Hematopoietic multipotent progenitor cell treated with erythropoietin and hydrocortisone succinate and interleukin-3 and kit ligand, for 15 days (in vitro differentiated cells): ENCODE measurements around the gene IL26.
"Not testable (repeated sequence)": the region's sequence is repeated elsewhere in the genome, so short reads cannot be mapped to it uniquely, and the experiment has no call there.

ENCODE experiments used
- DNase-seq: peaks from one replicate; pipeline ENCODE4 v3.0.0-alpha.2; 2015; ENCODE audit warnings: low spot score

IL26 gene

GRCh38 chr12:68198507-68199086, 27.0 kb downstream of the IL26 start:
- no peak for DNase-seq

DNA sequence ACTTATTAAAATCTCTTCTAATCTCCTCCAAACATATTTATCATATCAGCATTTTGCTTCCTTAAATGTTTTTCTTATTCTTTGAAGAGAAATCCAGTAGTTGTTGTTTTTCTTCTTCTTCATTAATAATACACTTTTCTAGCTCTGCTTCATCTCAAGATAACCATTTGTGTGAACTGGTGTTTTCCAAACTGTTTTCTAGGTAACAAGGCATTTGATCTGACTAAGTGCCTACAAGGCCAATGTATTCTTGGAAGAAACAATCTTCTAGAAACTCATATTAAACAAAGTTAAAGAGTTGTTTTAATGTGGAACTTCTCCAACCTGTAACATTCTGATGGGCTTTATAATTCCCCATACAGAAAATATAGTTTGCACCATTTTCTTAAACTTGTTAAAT, 35.3 kb downstream of the IL26 start:
- no peak for DNase-seq

- no peak for DNase-seq
These were observed 35.8 kb downstream of the IL26 start for GRCh38 chr12:68189821-68190242.

- DNase-seq: no peak
These were observed 40.0 kb downstream of the IL26 start for GRCh38 chr12:68185598-68185997.

DNA sequence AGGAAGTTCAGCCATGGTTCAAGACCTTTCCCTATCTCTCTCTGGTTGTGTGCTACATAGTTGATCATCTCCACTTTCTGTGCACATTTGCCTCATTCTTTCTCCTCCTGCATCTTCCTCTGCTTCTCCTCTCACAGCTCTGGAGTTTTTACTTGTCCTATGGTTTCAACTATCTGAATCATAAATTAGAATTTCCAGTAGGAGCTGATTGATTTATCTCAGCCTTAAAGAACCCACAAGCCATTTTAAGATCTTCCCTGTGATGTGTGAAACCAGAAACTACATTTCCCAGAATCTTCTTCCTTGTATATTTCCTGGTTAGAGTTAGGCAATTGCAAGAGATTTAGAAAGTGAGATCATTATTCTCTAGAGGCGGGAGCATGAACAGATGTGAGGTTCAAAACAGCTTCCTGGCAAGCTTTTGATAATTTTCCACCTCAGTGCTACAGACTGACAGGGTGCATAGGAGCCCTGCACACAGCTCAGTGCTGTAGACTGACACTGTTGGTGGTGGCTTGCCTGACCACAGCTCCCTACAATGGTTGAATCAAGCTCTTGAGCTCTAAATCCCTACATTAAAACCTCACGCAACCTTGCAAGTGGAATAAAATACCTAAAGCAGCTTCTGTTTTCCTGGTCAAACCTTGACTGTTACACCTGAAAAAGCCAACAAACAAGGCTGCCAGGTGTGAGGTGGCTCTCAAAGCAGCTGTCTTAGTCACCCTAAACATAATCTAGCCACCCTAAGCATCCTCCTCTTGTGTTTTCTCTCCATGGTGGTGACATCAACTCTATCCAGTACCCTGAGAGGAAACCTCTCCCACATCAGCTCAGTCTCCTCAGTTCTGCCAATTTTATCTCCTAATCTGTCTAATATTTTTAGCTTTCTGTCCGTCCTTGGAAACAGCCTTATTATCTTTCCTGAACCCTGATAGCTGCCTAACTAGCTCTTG, 44.5 kb downstream of the IL26 start:
- no peak for DNase-seq

DNA sequence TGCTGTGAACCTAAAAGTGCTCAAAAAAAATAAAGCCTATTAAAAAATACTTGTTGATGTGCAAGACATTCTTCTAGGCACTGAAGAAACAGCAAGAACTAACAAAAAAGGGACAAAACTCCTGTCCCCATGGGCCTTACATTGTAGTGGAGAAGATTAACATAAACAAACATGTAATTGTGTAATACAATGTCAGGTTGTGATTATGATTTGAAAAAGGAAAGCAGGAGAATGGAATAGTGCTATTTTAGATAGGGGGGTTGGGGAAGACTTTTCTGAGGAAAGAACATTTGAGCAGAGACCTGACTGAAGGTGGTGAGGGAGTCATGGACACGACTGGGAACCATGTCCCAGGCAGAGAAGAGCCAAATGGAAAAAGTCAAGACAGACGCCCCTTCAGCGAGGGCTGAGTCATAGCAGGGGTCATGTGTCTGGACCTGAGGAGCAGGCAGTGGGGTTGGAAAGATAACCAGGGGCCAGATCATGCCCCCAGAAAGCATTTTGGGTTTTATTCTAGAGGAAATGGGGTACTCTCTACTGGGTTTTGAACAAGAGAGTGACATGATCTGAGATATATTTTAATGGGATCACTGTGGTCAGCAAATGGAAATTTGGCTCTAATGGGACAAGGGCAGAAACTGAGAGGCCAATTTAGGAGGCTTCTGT, 46.7 kb downstream of the IL26 start:
- no peak for DNase-seq

GRCh38 chr12:68178184-68178583, 47.4 kb downstream of the IL26 start:
- DNase-seq: no peak

DNA sequence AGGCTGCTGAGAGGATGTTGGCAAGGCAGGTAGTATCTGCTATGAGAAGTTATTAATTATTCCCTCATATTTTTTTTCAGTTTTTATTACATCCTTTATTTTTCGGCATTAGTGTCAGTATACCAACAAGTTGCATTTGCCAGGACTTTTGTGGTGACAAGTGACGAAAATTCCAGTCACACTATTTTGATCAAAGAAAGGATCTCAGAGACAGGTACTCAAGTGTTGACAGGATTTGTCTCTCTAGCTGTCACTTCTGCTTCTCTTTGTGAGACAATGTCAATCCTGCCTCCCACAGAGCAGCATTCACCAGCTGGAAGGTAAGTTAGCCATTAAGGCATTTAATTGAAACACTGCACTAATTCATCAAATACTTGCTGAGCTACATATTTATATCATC, 48.0 kb downstream of the IL26 start:
- DNase-seq: no peak

DNA sequence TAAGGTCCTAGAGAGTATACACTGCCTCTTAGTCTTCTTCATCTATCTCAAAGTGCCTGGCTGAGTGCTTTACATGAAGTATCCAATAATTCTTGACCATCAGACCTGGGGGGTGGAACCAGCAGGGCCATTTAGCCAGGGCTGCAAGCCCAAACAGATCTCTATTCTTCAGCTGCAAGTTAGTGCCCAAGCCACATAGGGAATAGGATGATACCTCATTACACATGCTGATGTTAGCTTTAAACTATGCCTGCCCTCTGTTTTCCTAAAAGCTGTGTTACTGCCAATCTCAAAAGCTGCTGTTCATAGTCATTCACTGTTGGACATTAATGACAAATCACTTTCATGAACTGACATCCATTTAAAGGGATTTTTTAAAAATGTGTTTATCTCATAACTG, 49.4 kb downstream of the IL26 start:
- no peak for DNase-seq

DNA sequence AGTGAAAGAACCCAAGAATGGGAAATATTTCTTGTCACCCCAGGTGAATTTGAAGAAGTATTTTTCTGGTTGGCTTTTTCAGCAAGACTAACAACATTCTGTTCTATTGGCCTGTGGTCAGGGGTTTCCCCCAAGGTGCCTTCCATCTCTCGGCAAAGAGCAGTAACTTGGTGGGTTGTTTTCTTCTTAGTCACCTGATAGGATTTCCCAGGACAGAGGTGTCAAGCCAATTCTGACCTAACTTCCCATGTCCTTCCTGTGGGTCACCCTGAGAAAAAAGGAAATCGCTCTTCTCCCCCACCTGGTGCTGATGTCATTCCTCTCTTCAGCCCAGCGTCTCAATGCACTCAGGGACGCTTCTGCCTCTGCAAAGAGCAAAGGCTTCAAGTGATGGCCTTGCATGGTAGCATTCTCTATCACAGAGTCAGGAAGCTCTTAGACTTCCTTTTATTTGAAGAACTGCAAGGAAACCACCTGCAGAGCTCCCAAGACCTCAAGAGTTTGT, 50.0 kb downstream of the IL26 start:
- no peak for DNase-seq

GRCh38 chr12:68174761-68175160, 50.8 kb downstream of the IL26 start:
- DNase-seq: not testable (repeated sequence)

- DNase-seq: no peak
These were observed 51.8 kb downstream of the IL26 start for GRCh38 chr12:68173792-68174191.

DNA sequence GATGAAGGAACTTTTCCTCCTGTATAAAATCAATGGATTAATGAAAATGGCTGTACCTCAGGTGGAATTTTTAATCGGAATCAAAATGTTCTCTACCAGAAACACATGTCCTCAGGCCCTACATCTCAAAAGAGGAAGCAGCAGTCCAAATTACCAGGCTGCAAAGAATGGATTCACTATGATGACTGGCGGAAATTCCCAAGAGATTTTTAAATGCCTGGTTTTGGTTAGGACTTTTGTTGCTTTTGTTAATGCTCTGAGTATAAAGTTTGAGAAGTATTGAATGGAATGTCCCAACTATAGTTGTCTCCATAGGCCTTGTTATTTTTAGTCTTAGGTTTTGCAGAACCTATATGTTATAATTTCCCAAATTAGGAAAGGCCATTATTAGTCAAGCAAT, 54.9 kb downstream of the IL26 start:
- no peak for DNase-seq

GRCh38 chr12:68169213-68169889, 56.3 kb downstream of the IL26 start:
- DNase-seq: no peak

- no peak for DNase-seq
These were observed 59.2 kb downstream of the IL26 start for GRCh38 chr12:68166317-68166831.

- DNase-seq: no peak
These were observed 62.0 kb downstream of the IL26 start for GRCh38 chr12:68163560-68164081.

- no peak for DNase-seq
These were observed 63.2 kb downstream of the IL26 start for GRCh38 chr12:68162374-68162773.

- no peak for DNase-seq
These were observed 65.8 kb downstream of the IL26 start, which contains the start of gene IFNG for GRCh38 chr12:68159681-68160304. IFNG (minus strand) TSS chr12:68159740; CDS start chr12:68159615, 125 bp downstream.

- DNase-seq: no peak
These were observed 67.2 kb downstream of the IL26 start for GRCh38 chr12:68158432-68158831.

- no peak for DNase-seq
These were observed 68.2 kb downstream of the IL26 start for GRCh38 chr12:68157380-68157779.

GRCh38 chr12:68156636-68157035, 69.0 kb downstream of the IL26 start:
- DNase-seq: no peak
